ENCODE data around the gene KRT20. TPM values are rescaled to one million over a fixed set of nuclear protein-coding genes. Genes with fewer than 3 reads are reported as not detected.

Gene KRT20
- total and polyA plus RNA-seq, 2 of the 13 experiments (the other 11 are each of a cell fraction or from before 2014, with no cell fraction given): 0.13 to 0.20 TPM

DNA sequence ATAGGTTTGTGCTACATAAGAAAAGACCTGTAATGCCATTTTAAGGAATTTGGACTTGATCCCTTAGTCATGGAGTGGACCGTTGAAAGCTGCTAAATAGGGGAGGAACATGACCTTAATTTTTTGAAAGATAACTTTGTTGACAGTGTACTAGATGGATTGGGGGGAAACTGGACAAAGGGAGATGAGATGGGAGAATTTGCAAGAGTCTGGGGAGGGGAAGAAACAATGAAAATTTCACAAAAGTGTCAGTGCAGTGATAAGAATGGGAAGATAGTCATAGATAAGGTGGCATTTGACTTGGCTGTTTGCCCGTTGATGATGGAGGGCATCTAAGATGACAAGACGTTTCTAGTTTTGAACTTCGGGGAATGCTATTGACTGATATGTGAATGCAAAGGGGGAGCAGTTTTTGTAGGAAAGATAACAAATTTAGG lies 40.4 kb downstream of the KRT20 start:
- Histone ChIP-seq H3K4me3 (replicated peaks in 1 of 3; ENCODE audit: insufficient read depth in 1 of 3, low read depth in 2 of 3, low read length in 3 of 3) (no peak overlapping the region), H3K79me2 (ENCODE audit: insufficient read depth, low read length) (no peaks in the 10 kb centered on the region), H3K4me1 (ENCODE audit: insufficient read depth, low read length) (0 out of 2 replicates have a peak, but pooled peaks cover 5% of the 10 kb centered on the region), H3K36me3 (replicated peaks in 1 of 2; ENCODE audit: control insufficient read depth in 1 of 2, insufficient read depth in 2 of 2, low read length in 2 of 2) (no peaks in the 10 kb centered on the region), H2AFZ (ENCODE audit: low read length) (no peak overlapping the region), H3K27ac (ENCODE audit: extremely low read length, insufficient read depth, low read length) (no peak overlapping the region), H3K9ac (ENCODE audit: insufficient read depth, low read depth, low read length) (no peak overlapping the region), H3K27me3 (ENCODE audit: control insufficient read depth in 1 of 2, insufficient read depth in 2 of 2, low read length in 2 of 2) (peaks cover 0 to 4% of the 10 kb centered on the region in 2 experiments; a peak in 1 of 5 replicates), H3K9me3 (ENCODE audit: low read length) (no peaks in the 10 kb centered on the region), H3K4me2 (ENCODE audit: low read depth, low read length) (no peak overlapping the region), H4K20me1 (ENCODE audit: insufficient read depth, low read length) (no peaks in the 10 kb centered on the region)
- POLR2A ChIA-PET: no interaction called here
- TF ChIP-seq MIER3 (CRISPR knock-in tag; IDR thresholded peaks at IDR 0.05; ENCODE audit: borderline replicate concordance) (no peak), ZMYM2 (CRISPR knock-in tag; IDR thresholded peaks at IDR 0.05) (no peak)
- WGBS (ENCODE audit: low lambda C conversion rate): 2% methylated on average over 4 of the region's 4 CpGs
- CTCF ChIA-PET (ENCODE audit: low intra/inter-chr PET ratio, low total read pairs): no interaction called here
- DNase-seq (ENCODE audit: low spot score): no peak
- BruUV-seq (replicated peaks): no TSS peak
- intact Hi-C loops (cut with micrococcal nuclease; ENCODE audit: unreplicated experiment): no loop called here
- no peak for FAIRE-seq
- ATAC-seq: no peak
- in situ Hi-C loops (cut with HindIII; ENCODE audit: extremely low pct_ligation_motif_present, low pct_unique_long_range_greater_than_20kb): no loop called here

DNA sequence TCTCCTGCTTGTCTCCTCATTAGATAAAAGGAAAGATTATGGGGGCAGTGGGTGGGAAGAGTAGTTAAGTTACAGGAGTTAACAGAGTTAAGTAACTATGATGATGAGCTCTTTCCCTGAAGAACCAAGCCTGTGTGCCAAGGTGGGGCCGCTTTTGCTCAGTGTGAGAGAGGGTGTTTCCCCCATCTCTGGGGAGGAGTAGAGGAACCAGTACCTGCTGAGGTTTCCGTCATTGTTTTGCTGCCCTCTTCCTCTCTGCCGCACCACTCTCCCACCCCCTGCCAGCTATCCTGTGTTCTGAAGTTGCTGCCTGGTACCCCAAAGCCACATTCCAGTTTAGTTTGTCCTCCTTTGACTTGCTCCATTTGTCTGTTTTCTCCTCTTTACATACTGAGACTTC lies 41.8 kb downstream of the KRT20 start:
- intact Hi-C loops (cut with micrococcal nuclease; ENCODE audit: unreplicated experiment): no loop called here
- Histone ChIP-seq H3K4me3 (replicated peaks in 1 of 3; ENCODE audit: insufficient read depth in 1 of 3, low read depth in 2 of 3, low read length in 3 of 3) (no peak overlapping the region), H3K9ac (ENCODE audit: insufficient read depth, low read depth, low read length) (no peak overlapping the region), H3K79me2 (ENCODE audit: insufficient read depth, low read length) (no peaks in the 10 kb centered on the region), H4K20me1 (ENCODE audit: insufficient read depth, low read length) (no peaks in the 10 kb centered on the region), H3K9me3 (ENCODE audit: low read length) (no peaks in the 10 kb centered on the region), H3K36me3 (replicated peaks in 1 of 2; ENCODE audit: control insufficient read depth in 1 of 2, insufficient read depth in 2 of 2, low read length in 2 of 2) (no peaks in the 10 kb centered on the region), H3K27me3 (ENCODE audit: control insufficient read depth in 1 of 2, insufficient read depth in 2 of 2, low read length in 2 of 2) (peaks cover 0 to 4% of the 10 kb centered on the region in 2 experiments; a peak in 1 of 5 replicates), H3K4me2 (ENCODE audit: low read depth, low read length) (no peak overlapping the region), H3K4me1 (ENCODE audit: insufficient read depth, low read length) (0 out of 2 replicates have a peak, but pooled peaks cover 5% of the 10 kb centered on the region), H3K27ac (ENCODE audit: extremely low read length, insufficient read depth, low read length) (no peak overlapping the region), H2AFZ (ENCODE audit: low read length) (no peak overlapping the region)
- BruUV-seq (replicated peaks): no TSS peak
- no peak for DNase-seq (ENCODE audit: low spot score)
- in situ Hi-C loops (cut with HindIII; ENCODE audit: extremely low pct_ligation_motif_present, low pct_unique_long_range_greater_than_20kb): no loop called here
- WGBS (ENCODE audit: low lambda C conversion rate): 23% methylated on average over 3 of the region's 3 CpGs
- no peak for ATAC-seq
- ChIA-PET CTCF (ENCODE audit: low intra/inter-chr PET ratio, low total read pairs) (no interaction called here), POLR2A (no interaction called here)
- FAIRE-seq: no peak
- TF ChIP-seq, protein P1, sequence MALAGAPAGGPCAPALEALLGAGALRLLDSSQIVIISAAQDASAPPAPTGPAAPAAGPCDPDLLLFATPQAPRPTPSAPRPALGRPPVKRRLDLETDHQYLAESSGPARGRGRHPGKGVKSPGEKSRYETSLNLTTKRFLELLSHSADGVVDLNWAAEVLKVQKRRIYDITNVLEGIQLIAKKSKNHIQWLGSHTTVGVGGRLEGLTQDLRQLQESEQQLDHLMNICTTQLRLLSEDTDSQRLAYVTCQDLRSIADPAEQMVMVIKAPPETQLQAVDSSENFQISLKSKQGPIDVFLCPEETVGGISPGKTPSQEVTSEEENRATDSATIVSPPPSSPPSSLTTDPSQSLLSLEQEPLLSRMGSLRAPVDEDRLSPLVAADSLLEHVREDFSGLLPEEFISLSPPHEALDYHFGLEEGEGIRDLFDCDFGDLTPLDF (CRISPR knock-in tag; IDR thresholded peaks at IDR 0.05): no peak
- TF ChIP-seq POGZ (CRISPR knock-in tag; IDR thresholded peaks at IDR 0.05) (no peak), ZBTB3 (CRISPR knock-in tag; IDR thresholded peaks at IDR 0.05; ENCODE audit: borderline replicate concordance, low read depth) (no peak), ZNF572 (CRISPR knock-in tag; IDR thresholded peaks at IDR 0.05) (no peak)
- TF ChIP-seq, protein P2, sequence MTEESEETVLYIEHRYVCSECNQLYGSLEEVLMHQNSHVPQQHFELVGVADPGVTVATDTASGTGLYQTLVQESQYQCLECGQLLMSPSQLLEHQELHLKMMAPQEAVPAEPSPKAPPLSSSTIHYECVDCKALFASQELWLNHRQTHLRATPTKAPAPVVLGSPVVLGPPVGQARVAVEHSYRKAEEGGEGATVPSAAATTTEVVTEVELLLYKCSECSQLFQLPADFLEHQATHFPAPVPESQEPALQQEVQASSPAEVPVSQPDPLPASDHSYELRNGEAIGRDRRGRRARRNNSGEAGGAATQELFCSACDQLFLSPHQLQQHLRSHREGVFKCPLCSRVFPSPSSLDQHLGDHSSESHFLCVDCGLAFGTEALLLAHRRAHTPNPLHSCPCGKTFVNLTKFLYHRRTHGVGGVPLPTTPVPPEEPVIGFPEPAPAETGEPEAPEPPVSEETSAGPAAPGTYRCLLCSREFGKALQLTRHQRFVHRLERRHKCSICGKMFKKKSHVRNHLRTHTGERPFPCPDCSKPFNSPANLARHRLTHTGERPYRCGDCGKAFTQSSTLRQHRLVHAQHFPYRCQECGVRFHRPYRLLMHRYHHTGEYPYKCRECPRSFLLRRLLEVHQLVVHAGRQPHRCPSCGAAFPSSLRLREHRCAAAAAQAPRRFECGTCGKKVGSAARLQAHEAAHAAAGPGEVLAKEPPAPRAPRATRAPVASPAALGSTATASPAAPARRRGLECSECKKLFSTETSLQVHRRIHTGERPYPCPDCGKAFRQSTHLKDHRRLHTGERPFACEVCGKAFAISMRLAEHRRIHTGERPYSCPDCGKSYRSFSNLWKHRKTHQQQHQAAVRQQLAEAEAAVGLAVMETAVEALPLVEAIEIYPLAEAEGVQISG (CRISPR knock-in tag; IDR thresholded peaks at IDR 0.05): no peak
- TF ChIP-seq, protein P3, sequence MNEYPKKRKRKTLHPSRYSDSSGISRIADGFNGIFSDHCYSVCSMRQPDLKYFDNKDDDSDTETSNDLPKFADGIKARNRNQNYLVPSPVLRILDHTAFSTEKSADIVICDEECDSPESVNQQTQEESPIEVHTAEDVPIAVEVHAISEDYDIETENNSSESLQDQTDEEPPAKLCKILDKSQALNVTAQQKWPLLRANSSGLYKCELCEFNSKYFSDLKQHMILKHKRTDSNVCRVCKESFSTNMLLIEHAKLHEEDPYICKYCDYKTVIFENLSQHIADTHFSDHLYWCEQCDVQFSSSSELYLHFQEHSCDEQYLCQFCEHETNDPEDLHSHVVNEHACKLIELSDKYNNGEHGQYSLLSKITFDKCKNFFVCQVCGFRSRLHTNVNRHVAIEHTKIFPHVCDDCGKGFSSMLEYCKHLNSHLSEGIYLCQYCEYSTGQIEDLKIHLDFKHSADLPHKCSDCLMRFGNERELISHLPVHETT (CRISPR knock-in tag; conservative IDR thresholded peaks at IDR 0.05): no peak
- TF ChIP-seq, protein P4, sequence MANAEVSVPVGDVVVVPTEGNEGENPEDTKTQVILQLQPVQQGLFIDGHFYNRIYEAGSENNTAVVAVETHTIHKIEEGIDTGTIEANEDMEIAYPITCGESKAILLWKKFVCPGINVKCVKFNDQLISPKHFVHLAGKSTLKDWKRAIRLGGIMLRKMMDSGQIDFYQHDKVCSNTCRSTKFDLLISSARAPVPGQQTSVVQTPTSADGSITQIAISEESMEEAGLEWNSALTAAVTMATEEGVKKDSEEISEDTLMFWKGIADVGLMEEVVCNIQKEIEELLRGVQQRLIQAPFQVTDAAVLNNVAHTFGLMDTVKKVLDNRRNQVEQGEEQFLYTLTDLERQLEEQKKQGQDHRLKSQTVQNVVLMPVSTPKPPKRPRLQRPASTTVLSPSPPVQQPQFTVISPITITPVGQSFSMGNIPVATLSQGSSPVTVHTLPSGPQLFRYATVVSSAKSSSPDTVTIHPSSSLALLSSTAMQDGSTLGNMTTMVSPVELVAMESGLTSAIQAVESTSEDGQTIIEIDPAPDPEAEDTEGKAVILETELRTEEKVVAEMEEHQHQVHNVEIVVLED (CRISPR knock-in tag; IDR thresholded peaks at IDR 0.05; ENCODE audit: borderline replicate concordance): no peak

Measured in HepG2 (cell line).